Mammary epithelial cell (primary cell): Measurements from ENCODE around the gene CNN2.

ENCODE experiments used
- EZH2 ChIP-seq: IDR thresholded peaks from 2 replicates; pipeline ENCODE4 v1.6.1; 2012; ENCODE audit warnings: low read length, inconsistent platforms, borderline replicate concordance
- TF ChIP-seq, protein P1 (sequence below), 2 donors: IDR thresholded peaks in 1 of 2; conservative IDR thresholded peaks in 1 of 2; 2 replicates each; pipeline ENCODE4 v1.5.1; 2011 to 2012; ENCODE audit warnings: inconsistent platforms in 2 of 2, low read length in 2 of 2, mild to moderate bottlenecking in 2 of 2, control low read depth in 1 of 2, low read depth in 1 of 2; ENCODE audit not compliant: insufficient read depth in 1 of 2; ENCODE audit errors: extremely low read depth in 1 of 2

DNA sequence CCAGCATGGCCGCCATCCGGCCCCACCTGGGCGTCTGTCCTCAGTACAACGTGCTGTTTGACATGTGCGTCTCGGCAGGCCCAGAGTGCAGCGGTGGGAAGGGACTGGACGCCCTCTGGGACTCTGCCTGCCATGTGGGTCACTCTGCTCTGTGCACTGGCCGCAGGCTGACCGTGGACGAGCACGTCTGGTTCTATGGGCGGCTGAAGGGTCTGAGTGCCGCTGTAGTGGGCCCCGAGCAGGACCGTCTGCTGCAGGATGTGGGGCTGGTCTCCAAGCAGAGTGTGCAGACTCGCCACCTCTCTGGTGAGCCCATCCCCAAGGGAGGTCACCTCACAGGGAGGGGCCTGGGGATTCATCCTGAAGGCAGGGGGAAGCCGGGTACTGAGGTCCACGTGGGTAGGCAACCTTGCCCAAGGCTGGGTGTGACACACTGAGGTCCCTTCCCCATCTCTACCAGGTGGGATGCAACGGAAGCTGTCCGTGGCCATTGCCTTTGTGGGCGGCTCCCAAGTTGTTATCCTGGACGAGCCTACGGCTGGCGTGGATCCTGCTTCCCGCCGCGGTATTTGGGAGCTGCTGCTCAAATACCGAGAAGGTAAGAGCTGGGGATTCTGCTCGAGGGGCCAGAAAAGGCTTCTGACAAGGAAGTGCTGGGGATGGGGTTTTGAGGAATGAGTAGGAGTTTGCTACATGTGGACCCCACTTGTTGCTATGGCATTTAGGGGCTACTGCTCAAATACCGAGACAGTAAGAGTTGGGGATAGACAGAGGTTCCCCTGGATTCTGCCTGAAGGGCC lies 24.8 kb downstream of the CNN2 start:
- TF ChIP-seq, protein P1, sequence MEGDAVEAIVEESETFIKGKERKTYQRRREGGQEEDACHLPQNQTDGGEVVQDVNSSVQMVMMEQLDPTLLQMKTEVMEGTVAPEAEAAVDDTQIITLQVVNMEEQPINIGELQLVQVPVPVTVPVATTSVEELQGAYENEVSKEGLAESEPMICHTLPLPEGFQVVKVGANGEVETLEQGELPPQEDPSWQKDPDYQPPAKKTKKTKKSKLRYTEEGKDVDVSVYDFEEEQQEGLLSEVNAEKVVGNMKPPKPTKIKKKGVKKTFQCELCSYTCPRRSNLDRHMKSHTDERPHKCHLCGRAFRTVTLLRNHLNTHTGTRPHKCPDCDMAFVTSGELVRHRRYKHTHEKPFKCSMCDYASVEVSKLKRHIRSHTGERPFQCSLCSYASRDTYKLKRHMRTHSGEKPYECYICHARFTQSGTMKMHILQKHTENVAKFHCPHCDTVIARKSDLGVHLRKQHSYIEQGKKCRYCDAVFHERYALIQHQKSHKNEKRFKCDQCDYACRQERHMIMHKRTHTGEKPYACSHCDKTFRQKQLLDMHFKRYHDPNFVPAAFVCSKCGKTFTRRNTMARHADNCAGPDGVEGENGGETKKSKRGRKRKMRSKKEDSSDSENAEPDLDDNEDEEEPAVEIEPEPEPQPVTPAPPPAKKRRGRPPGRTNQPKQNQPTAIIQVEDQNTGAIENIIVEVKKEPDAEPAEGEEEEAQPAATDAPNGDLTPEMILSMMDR (conservative IDR thresholded peaks at IDR 0.05 in 1 of 2, IDR thresholded peaks at IDR 0.05 in 1 of 2; ENCODE audit: extremely low read depth in 1 of 2, insufficient read depth in 1 of 2, low read depth in 1 of 2, low read length in 2 of 2), result no peak
- no peak for TF ChIP-seq EZH2
